Measurements from ENCODE around the gene ZDHHC5.
A peak's percentile ranks its signal among the peaks of the same experiment; 100 is the strongest.
"Not testable (repeated sequence)": the region's sequence is repeated elsewhere in the genome, so short reads cannot be mapped to it uniquely, and the experiment has no call there.

Gene ZDHHC5

DNA sequence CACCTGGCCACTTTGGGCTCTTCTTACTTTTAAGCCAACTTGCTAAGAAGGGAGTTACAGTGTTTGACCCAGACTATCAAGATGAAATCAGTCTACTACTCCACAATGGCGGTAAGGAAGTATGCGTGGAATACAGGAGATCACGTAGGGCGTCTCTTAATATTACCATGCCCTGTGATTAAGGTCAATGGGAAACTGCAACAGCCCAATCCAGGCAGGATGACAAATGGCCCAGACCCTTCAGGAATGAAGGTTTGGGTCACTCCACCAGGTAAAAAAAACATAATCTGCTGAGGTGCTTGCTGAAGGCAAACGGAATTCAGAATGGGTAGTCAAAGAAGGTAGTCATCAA lies 17.2 kb upstream of the ZDHHC5 start:
- TF ChIP-seq CTCF (IDR thresholded peaks at IDR 0.05; ENCODE audit: insufficient read depth, low read length, missing control alignments), result no peak
- DNase-seq (ENCODE audit: low read depth, low spot score), result no peak
- POLR2A ChIA-PET, result no interaction called here
- H3K4me3 ChIP-seq (ENCODE audit: low read depth, low read length), result no peak overlapping the region
- CTCF ChIA-PET, result interaction anchor here (1.3 to 2.0 kb wide), 2 partner anchors 10 to 12 kb away, joined by 3 to 12 read pairs; no protein-coding TSS in a partner anchor

GRCh38 chr11:57651408-57651807 lies 16.5 kb upstream of the ZDHHC5 start:
- ChIA-PET POLR2A (interaction anchor here (0.6 kb wide), 1 partner anchor 169 kb away, joined by 3 read pairs; no protein-coding TSS in a partner anchor), CTCF (interaction anchor here (1.1 to 2.3 kb wide), 7 partner anchors 9 to 194 kb away, joined by 3 to 13 read pairs (median 5); partner anchors contain the start of gene UBE2L6)
- H3K4me3 ChIP-seq (ENCODE audit: low read depth, low read length), result no peak overlapping the region
- TF ChIP-seq CTCF (IDR thresholded peaks at IDR 0.05; ENCODE audit: insufficient read depth, low read length, missing control alignments), result no peak
- no peak for DNase-seq (ENCODE audit: low read depth, low spot score)

DNA sequence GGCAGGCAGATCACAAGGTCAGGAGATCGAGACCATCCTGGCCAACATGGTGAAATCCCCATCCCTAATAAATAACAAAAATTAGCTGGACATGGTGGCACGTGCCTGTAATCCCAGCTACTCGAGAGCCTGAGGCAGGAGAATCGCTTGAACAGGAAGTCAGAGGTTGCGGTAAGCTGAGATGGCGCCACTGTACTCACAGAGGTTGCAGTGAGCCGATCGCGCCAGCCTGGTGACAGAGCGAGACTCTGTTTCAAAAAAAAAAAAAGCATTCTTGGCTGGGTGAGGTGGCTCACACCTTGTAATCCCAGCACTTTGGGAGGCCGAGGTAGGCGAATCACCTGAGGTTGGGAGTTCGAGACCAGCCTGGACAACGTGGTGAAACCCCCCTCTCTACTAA lies 15.7 kb upstream of the ZDHHC5 start:
- DNase-seq (ENCODE audit: low read depth, low spot score); H3K4me3 ChIP-seq (ENCODE audit: low read depth, low read length); POLR2A ChIA-PET: not testable (repeated sequence)
- CTCF ChIA-PET, result interaction anchor here (1.1 to 3.3 kb wide), 7 partner anchors 8 to 195 kb away, joined by 3 to 19 read pairs (median 6); partner anchors contain the start of gene UBE2L6

GRCh38 chr11:57652662-57653061 lies 15.3 kb upstream of the ZDHHC5 start:
- no peak for DNase-seq (ENCODE audit: low read depth, low spot score)
- no peak overlapping the region for H3K4me3 ChIP-seq (ENCODE audit: low read depth, low read length)
- TF ChIP-seq CTCF (IDR thresholded peaks at IDR 0.05; ENCODE audit: insufficient read depth, low read length, missing control alignments), result no peak
- ChIA-PET POLR2A (no interaction called here), CTCF (interaction anchor here (1.4 to 8.0 kb wide), 6 partner anchors 8 to 195 kb away, joined by 5 to 52 read pairs (median 12); partner anchors contain the start of gene UBE2L6)

- ChIA-PET CTCF (interaction anchor here (2.3 to 8.0 kb wide), 3 partner anchors 9 to 85 kb away, joined by 13 to 52 read pairs (median 19); partner anchors contain the start of gene UBE2L6), POLR2A (no interaction called here)
- H3K4me3 ChIP-seq (ENCODE audit: low read depth, low read length), result no peak overlapping the region
- DNase-seq (ENCODE audit: low read depth, low spot score), result no peak
- TF ChIP-seq CTCF (IDR thresholded peaks at IDR 0.05; ENCODE audit: insufficient read depth, low read length, missing control alignments), result no peak
Observed at GRCh38 chr11:57653163-57653562, 14.8 kb upstream of the ZDHHC5 start.

DNA sequence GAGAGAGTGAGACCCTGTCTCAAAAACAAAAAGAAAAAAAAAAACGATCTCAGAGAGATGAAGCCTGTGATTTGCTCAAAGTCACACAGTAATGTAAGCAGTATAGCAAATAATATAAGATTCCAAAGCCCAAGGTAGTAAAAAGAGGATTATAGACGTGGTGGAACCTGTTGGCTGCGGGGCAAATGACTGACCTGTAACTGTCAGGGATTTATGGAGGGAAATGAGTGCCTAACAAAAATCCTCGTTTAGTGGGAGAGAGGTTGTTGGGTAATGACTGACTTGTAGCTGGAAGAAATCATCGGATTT lies 11.1 kb upstream of the ZDHHC5 start:
- ChIA-PET CTCF (interaction anchor here (1.3 to 8.0 kb wide), 4 partner anchors 10 to 89 kb away, joined by 6 to 52 read pairs (median 13); partner anchors contain the start of gene UBE2L6), POLR2A (interaction anchor here (0.9 kb wide), 1 partner anchor 138 kb away, joined by 3 read pairs; no protein-coding TSS in a partner anchor)
- peak overlapping the region; percentile 61 for H3K4me3 ChIP-seq (ENCODE audit: low read depth, low read length)
- TF ChIP-seq CTCF (IDR thresholded peaks at IDR 0.05; ENCODE audit: insufficient read depth, low read length, missing control alignments), result no peak
- DNase-seq (ENCODE audit: low read depth, low spot score), result no peak
